Cardiac fibroblast (primary cell): Measurements from ENCODE around the gene EEF2K.
"Not testable (repeated sequence)": the region's sequence is repeated elsewhere in the genome, so short reads cannot be mapped to it uniquely, and the experiment has no call there.

ENCODE experiments used
- DNase-seq, 2 donors: peaks; one replicate each; pipeline versions ENCODE4 v3.0.0 to v3.0.0-alpha.2; 2010; ENCODE audit warnings: low read depth in 2 of 2
- H3K4me3 ChIP-seq, 2 donors: replicated peaks in 1 of 2; 1 replicate in 1 of 2; 2 replicates in 1 of 2; pipeline ENCODE4 v1.5.1; 2011; ENCODE audit warnings: low read depth in 2 of 2, low read length in 2 of 2, mild to moderate bottlenecking in 2 of 2, moderate library complexity in 1 of 2
- CTCF ChIP-seq: IDR thresholded peaks from one replicate; pipeline ENCODE4 v1.5.1; 2011; ENCODE audit warnings: low read depth, mild to moderate bottlenecking, low read length, inconsistent platforms

The EEF2K gene

GRCh38 chr16:22210854-22211253 is 4.8 kb downstream of the EEF2K start:
- DNase-seq, result no peak
- no peak overlapping the region for H3K4me3 ChIP-seq
- no peak for TF ChIP-seq CTCF

- TF ChIP-seq CTCF, result no peak
- no peak overlapping the region for H3K4me3 ChIP-seq
- DNase-seq, result no peak
Measured at GRCh38 chr16:22213236-22213635, 7.2 kb downstream of the EEF2K start.

- DNase-seq, result no peak
- no peak for TF ChIP-seq CTCF
- no peak overlapping the region for H3K4me3 ChIP-seq
Measured at GRCh38 chr16:22213801-22214200, 7.7 kb downstream of the EEF2K start.

- no peak for TF ChIP-seq CTCF
- no peak for DNase-seq
- no peak overlapping the region for H3K4me3 ChIP-seq
Measured at GRCh38 chr16:22214402-22214801, 8.3 kb downstream of the EEF2K start.

- no peak for DNase-seq
- H3K4me3 ChIP-seq, result no peak overlapping the region
- TF ChIP-seq CTCF, result no peak
Measured at GRCh38 chr16:22214889-22215288, 8.8 kb downstream of the EEF2K start.

- H3K4me3 ChIP-seq, result no peak overlapping the region
- DNase-seq, result peak; percentile 43 to 60
- TF ChIP-seq CTCF, result no peak
Measured at GRCh38 chr16:22216191-22216831, 10.2 kb downstream of the EEF2K start.

- not testable (repeated sequence) for DNase-seq, H3K4me3 ChIP-seq
Measured at GRCh38 chr16:22216832-22217225, 10.8 kb downstream of the EEF2K start.
